ENCODE results near the gene FBXW7.

DNA sequence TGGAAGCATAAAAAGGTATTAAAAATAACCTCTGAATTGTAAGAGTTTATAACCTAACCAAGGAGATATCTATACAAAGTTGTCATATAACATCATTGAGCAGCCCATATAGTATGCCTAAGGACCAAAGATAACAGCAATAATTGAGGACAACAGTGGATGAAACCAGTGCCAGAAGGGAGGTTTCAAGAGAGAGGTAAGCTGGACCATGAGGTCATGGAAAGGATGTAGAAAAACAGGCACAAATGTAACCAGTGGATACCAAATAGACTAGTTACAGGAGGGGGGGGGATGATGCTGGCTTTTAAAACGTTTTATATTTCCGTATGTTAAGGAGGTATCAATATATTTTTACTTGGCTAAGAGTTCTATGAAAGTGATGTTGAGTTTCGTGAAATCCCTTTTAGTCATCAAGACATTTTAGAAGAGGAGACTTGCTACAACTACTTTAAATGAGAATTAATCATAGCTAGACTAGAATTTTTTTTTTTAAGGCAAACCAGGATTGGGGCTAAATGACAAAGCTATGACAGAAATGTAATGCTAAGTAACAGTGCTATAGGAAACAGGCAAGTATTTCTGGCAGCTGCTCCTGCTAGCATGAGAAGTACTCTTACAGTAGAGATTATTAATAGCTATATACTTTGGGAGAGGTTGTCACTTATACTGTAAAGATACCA, 161.1 kb downstream of the FBXW7 start:
- TF ChIP-seq EZH2 (IDR thresholded peaks at IDR 0.05; ENCODE audit: borderline replicate concordance) = no peak
- TF ChIP-seq CTCF (IDR thresholded peaks at IDR 0.05; ENCODE audit: poor library complexity) = no peak
- no peak for TF ChIP-seq EZH2phosphoT487 (IDR thresholded peaks at IDR 0.05; ENCODE audit: low read depth, severe bottlenecking, unreplicated experiment)

All from hepatocyte (in vitro differentiated cells).